ENCODE measurements around the gene AUTS2.

The AUTS2 gene

GRCh38 chr7:69800495-69800894 is 202.2 kb downstream of the AUTS2 start:
- FAIRE-seq: no peak
- DNase-seq (ENCODE audit: extremely low spot score, insufficient read length, low read depth): no peak

DNA sequence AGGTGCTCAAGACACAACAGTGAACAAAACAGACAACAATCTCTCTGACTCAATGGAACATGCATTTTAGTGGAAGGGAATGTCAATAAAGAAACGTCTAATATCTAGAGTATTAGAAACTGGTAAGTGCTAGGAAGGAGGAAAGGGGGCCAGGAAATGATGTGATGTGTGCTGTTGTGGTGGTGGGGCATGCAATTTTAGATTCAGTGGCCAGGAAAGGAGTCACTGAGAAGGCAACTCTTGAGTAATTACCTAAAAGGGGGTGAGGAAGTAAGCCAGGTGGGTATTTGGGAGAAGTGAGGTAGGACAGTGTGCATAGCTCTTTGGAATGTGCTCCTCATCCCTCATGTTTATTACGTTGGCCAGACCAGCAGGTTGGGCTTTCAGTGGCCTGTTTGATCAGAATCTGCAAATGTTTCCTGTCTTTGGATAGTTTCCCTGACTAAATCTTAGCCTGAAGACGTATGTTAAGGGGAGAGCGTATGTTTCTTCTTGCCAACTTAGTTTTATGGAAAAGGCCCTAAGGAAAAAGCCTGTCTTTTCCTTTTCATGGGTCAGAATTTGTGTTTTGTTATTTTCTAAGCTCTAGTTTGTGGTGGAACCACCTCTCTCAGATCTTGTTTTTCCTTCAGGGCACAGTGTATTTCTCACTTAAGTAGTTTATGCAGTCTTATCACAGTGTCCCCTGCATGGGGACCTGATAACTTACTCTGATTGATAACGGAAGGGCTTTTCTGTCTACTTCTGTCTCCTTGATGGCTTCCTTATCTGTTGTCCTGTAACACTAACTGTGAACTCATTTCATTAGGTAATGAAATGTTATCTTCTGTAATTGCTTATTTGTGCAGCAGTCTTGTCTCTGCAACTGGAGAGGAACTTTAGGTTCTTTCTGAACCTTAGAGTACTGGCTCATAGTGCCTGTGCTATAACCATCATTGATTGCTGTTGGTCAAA is 203.7 kb downstream of the AUTS2 start:
- FAIRE-seq (no peak), DNase-seq (ENCODE audit: extremely low spot score, insufficient read length, low read depth) (no peak)

DNA sequence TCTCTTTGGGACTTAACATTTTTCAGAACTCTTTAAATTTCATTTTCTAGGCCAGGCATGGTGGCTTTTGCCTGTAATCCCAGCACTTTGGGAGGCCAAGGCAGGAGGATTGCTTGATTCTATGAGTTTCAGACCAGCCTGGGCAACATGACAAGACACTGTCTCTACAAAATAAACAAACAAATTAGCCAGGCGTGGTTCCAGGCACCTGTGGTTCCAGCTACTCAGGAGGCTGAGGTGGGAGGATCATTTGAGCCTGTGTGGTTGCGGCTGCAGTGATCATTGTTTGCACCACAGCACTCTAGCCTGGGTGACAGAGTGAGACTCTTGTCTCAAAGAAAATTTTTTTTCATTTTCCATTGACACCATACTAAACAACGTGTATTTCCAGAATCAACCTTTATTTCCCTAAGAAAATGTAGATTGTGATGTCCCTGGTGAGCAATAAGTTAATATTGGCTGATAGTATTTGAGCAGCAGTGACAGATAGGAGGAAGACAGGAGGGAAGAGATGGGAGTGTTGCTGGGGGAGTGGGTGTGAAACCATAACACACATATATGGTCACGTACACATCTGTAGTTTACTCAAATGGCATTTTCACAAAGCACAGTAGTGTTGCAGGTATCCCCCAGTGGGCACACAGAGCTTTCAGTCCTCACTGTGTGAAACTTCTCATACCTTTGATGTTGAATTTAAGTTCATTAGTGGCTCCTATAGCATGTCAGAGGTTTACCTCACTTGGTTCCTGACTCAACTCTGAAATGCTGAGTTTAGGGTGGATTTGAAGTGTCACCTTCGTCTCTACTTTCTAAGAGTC is 205.6 kb downstream of the AUTS2 start:
- FAIRE-seq (peak; percentile 95), DNase-seq (ENCODE audit: extremely low spot score, insufficient read length, low read depth) (peak; percentile 45)

- peak; percentile 9 for FAIRE-seq
- DNase-seq (ENCODE audit: extremely low spot score, insufficient read length, low read depth): no peak
These were observed 206.7 kb downstream of the AUTS2 start for GRCh38 chr7:69804962-69805361.

DNA sequence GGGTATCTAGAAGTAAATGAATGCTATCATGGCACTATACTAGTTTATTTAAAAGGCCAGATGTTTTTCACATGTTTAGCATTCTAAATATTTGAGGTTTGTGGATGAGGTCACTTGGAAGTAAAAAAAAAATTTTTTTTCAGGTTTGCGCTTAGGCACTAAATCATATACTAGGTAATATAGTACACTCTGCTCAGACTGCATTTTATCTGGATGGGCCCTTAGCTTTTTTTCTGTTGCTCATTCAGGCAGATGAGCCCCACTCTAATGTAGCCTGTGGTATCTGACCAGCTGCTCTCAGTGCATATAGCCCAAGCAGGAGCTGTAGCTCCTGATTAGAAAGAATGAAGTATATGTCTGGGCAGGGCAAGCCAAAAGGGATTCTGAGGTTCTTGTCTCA is 210.1 kb downstream of the AUTS2 start:
- DNase-seq (ENCODE audit: extremely low spot score, insufficient read length, low read depth) (no peak), FAIRE-seq (no peak)

GRCh38 chr7:69811476-69812308 is 213.4 kb downstream of the AUTS2 start:
- FAIRE-seq: no peak
- no peak for DNase-seq (ENCODE audit: extremely low spot score, insufficient read length, low read depth)

GRCh38 chr7:69812756-69813155 is 214.5 kb downstream of the AUTS2 start:
- no peak for FAIRE-seq
- no peak for DNase-seq (ENCODE audit: extremely low spot score, insufficient read length, low read depth)

GRCh38 chr7:69813637-69814240 is 215.5 kb downstream of the AUTS2 start:
- FAIRE-seq (no peak), DNase-seq (ENCODE audit: extremely low spot score, insufficient read length, low read depth) (no peak)

DNA sequence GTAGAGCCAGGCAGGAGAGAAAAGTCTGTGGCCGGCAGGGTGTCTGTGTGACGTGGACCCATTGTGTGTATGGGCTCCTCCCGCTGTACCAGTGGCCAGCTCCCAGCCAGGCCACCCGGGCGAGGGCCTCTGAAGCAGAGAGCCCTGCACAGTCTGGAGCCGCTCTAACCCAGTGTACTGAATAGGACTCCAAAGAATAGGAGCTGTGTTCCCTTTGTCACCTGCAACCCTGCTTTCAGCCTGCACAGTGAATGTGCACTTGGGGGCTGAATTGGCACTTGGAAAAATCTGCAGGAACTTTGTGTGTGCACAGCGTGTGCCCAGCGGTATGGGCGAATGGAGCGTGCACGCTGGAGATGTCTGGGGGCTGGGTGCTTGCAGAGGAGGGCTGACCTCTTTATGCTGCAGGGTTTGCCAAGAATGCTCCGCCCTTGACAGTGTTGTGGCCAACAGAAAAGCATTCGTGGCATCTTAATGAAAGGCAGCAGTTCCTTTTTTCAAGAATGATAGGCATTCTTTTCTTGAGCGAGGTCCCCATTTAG is 216.2 kb downstream of the AUTS2 start:
- DNase-seq (ENCODE audit: extremely low spot score, insufficient read length, low read depth) (no peak), FAIRE-seq (no peak)

- DNase-seq (ENCODE audit: extremely low spot score, insufficient read length, low read depth) (no peak), FAIRE-seq (no peak)
These were observed 218.2 kb downstream of the AUTS2 start for GRCh38 chr7:69816501-69816900.

GRCh38 chr7:69817121-69817520 is 218.8 kb downstream of the AUTS2 start:
- DNase-seq (ENCODE audit: extremely low spot score, insufficient read length, low read depth) (no peak), FAIRE-seq (no peak)

- no peak for DNase-seq (ENCODE audit: extremely low spot score, insufficient read length, low read depth)
- no peak for FAIRE-seq
These were observed 219.8 kb downstream of the AUTS2 start for GRCh38 chr7:69817841-69818635.

DNA sequence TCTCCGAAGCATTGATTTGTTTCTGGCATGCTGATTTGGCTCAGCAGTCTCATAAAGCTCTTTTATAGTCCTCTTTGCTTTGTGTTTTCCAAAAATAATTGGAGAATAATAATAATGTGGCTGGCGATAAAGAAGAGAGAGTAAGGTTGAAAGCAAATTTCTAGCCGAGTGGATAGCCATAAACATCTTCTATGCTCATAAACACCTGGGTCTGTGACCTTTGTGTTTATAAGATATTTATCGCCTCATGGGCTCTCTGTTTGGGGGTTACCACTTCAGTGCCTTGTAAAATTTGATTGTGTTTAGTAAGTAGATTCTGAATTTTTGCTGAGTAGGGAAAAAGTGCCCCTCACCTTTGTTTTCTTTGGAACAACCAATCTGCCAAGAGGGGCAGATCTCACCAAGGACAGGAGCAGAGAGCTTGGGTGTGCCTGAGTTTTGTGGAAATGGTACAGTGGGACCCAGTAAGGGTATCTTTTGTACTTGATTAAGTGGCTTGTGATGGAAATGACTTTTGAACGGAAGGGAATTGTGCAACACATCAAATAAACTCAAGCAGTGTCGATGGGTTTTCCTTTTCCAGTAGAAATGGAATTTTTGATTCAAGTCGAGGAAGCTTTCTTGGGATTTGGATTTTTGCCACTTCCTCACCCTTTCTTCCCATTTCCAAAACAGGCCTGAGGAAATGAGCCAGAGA is 220.5 kb downstream of the AUTS2 start:
- DNase-seq (ENCODE audit: extremely low spot score, insufficient read length, low read depth) (no peak), FAIRE-seq (no peak)

GRCh38 chr7:69819333-69819705 is 221.0 kb downstream of the AUTS2 start:
- DNase-seq (ENCODE audit: extremely low spot score, insufficient read length, low read depth) (no peak), FAIRE-seq (no peak)

DNA sequence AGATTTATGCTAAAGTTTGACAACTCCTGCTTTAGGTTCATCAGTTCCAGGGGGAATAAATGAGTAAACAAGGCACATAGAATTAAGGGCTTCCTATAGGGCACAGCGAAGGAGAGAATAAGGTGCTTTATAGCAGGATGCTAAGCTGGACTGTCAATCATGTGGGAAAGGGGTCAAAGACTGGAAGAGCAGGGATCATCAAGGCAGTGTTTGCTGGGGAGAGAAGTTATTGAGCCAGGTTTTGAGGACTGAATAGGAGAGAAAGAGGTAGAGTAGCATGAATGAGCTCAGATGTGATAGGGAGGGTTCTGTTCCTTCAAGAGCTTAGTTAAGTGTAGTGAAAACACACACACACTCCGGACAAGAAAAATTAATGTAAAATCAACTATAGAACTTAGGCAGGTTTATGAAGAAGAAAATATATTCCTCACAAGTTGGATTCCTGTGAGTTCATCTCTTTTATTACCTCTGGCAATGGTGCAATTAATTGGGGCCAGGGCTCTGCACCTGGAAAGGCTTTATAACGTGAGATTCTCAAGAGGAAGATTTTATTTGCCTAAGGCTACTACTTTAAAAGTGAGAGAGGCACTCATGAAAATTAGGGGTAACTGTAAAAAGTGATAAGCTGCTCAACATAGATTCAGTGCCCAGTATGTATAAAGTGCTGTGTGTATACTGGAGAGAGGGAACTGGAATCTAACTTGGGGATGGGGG is 222.4 kb downstream of the AUTS2 start:
- DNase-seq (ENCODE audit: extremely low spot score, insufficient read length, low read depth) (no peak), FAIRE-seq (no peak)

GRCh38 chr7:69822386-69822785 is 224.1 kb downstream of the AUTS2 start:
- FAIRE-seq: no peak
- DNase-seq (ENCODE audit: extremely low spot score, insufficient read length, low read depth): no peak

DNA sequence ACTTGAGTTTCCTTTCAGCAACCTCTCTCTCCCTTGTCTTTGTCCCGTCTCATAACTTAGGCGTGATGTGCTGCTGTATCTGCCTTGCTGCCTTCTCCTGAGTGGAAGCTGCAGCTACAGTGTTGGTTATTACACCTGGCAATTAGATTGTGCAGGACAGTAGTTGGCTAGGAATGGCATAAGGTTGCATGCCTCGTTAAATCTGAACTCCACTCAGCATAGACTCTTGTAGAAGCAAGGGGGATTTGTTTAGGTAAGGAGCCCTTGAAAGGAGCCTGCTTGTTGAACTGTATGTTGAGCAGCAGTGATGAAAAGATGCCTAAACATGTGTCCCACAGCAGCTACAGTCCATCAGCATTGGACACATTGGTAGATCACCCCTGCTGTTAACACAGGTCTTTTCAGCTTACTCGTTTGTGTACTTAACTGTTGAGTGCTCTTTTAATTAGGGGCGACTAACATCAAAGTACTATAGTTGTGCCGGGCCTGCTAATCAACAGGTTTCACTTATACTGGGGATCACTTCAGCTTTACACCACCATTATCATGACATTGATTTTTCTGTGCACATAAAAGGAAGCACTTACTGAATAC is 225.0 kb downstream of the AUTS2 start:
- no peak for DNase-seq (ENCODE audit: extremely low spot score, insufficient read length, low read depth)
- FAIRE-seq: no peak
